PC-9 (cell line): ENCODE data around the gene ELMOD2.

Experiments
- CTCF ChIP-seq: fragments of 200-600 bp; sonication (generic); conservative IDR thresholded peaks from 2 replicates; pipeline ENCODE4 v1.6.1; 2017; ENCODE audit warnings: mixed run types, antibody characterized with exemption, mild to moderate bottlenecking, moderate library complexity
- EZH2 ChIP-seq: fragments of 200-600 bp; sonication (generic); IDR thresholded peaks from 2 replicates; pipeline ENCODE4 v1.8.0; 2017; ENCODE audit warnings: antibody characterized with exemption, low read depth

GRCh38 chr4:140497747-140498636, 26.0 kb upstream of the ELMOD2 start, which contains the start of gene MGAT4D:
- TF ChIP-seq CTCF (no peak), EZH2 (no peak)
